ENCODE data around the gene BMF.

GRCh38 chr15:40062816-40063562 is 45.7 kb downstream of the BMF start:
- no peak for TF ChIP-seq CTCF (IDR thresholded peaks at IDR 0.05)
- TF ChIP-seq POLR2A (IDR thresholded peaks at IDR 0.05) = no peak
